H1 (cell line): Measurements from ENCODE around the gene OR1J4. TPM values are rescaled to one million over a fixed set of nuclear protein-coding genes. Genes with fewer than 3 reads are reported as not detected.

Source experiments
- CTCF ChIA-PET: fragments of 300-600 bp; sonication (Branson Sonifier 250); formaldehyde crosslinking; loops from one replicate; lab custom pipeline; 2021; ENCODE audit not compliant: partially characterized antibody; lab: Charles Lee
- POLR2A ChIA-PET: fragments of 300-600 bp; sonication (Branson Sonifier 250); formaldehyde crosslinking; loops from one replicate; lab custom pipeline; 2021; ENCODE audit warnings: inconsistent platforms; ENCODE audit not compliant: partially characterized antibody; lab: Charles Lee
- DNase-seq, 2 experiments: peaks; one replicate each; pipeline versions ENCODE4 v3.0.0 to v3.0.0-alpha.2; 2010 to 2022; ENCODE audit warnings: low spot score in 2 of 2, low read depth in 1 of 2, mixed read lengths in 1 of 2
- FAIRE-seq: peaks from 2 replicates; lab custom pipeline; 2011; peaks lifted over from hg19 to GRCh38; lab: Jason Lieb, UNC
- H2AFZ ChIP-seq: 2 replicates; pipeline ENCODE4 v1.8.1; 2012; ENCODE audit warnings: low read length, inconsistent platforms
- H2AK5ac ChIP-seq: 2 replicates; pipeline ENCODE4 v1.6.1; 2013; ENCODE audit warnings: low read depth, low read length
- H2BK120ac ChIP-seq: replicated peaks from 2 replicates; pipeline ENCODE3; 2013; ENCODE audit warnings: low read depth, low read length, inconsistent platforms
- H2BK12ac ChIP-seq: 2 replicates; pipeline ENCODE4 v1.6.1; 2013; ENCODE audit warnings: low read depth, low read length
- H2BK15ac ChIP-seq: 2 replicates; pipeline ENCODE4 v1.6.1; 2013; ENCODE audit warnings: low read length
- H2BK20ac ChIP-seq: 2 replicates; pipeline ENCODE4 v1.6.1; 2013; ENCODE audit warnings: low read length
- H2BK5ac ChIP-seq: 2 replicates; pipeline ENCODE4 v1.6.1; 2013; ENCODE audit warnings: low read depth, low read length
- H3K14ac ChIP-seq: 2 replicates; pipeline ENCODE4 v1.6.1; 2013; ENCODE audit warnings: inconsistent platforms; ENCODE audit not compliant: insufficient read length
- H3K18ac ChIP-seq: 2 replicates; pipeline ENCODE4 v1.6.1; 2013; ENCODE audit warnings: low read length; ENCODE audit errors: extremely low read depth
- H3K23ac ChIP-seq: 2 replicates; pipeline ENCODE4 v1.6.1; 2013; ENCODE audit warnings: inconsistent platforms; ENCODE audit not compliant: insufficient read length
- H3K23me2 ChIP-seq: 2 replicates; pipeline ENCODE4 v1.6.1; 2013; ENCODE audit warnings: low read depth, low read length
- H3K27ac ChIP-seq: 2 replicates; pipeline ENCODE4 v1.6.1; 2011; ENCODE audit warnings: low read depth, low read length, inconsistent platforms
- H3K27me3 ChIP-seq, 4 experiments: replicated peaks in 1 of 4; 1 replicate in 1 of 4; 2 replicates in 3 of 4; pipeline versions ENCODE4 v1.6.1 to v1.8.1; 2011 to 2013; ENCODE audit warnings: low read length in 3 of 4, mild to moderate bottlenecking in 3 of 4, inconsistent platforms in 2 of 4, mixed read lengths in 2 of 4, moderate library complexity in 1 of 4; ENCODE audit not compliant: control insufficient read depth in 3 of 4, insufficient read depth in 3 of 4; ENCODE audit errors: extremely low read depth in 1 of 4
- H3K36me3 ChIP-seq, 4 experiments: 2 replicates each; pipeline versions ENCODE4 v1.6.1 to v1.8.1; 2011 to 2013; ENCODE audit warnings: mild to moderate bottlenecking in 4 of 4, low read length in 3 of 4, moderate library complexity in 2 of 4, control low read depth in 1 of 4, inconsistent platforms in 1 of 4; ENCODE audit not compliant: insufficient read depth in 4 of 4, control insufficient read depth in 2 of 4
- H3K4ac ChIP-seq: replicated peaks from 2 replicates; pipeline ENCODE3; 2013; ENCODE audit warnings: low read length, low read depth, mixed read lengths, inconsistent platforms; ENCODE audit not compliant: insufficient read length
- H3K4me1 ChIP-seq, 4 experiments: replicated peaks in 1 of 4; 1 replicate in 1 of 4; 2 replicates in 3 of 4; pipeline versions ENCODE4 v1.6.1 to v1.8.1; 2011 to 2013; ENCODE audit warnings: low read length in 3 of 4, inconsistent platforms in 2 of 4, mixed read lengths in 1 of 4; ENCODE audit not compliant: insufficient read depth in 4 of 4, control insufficient read depth in 3 of 4
- H3K4me2 ChIP-seq, 2 experiments: 2 replicates each; pipeline versions ENCODE4 v1.6.1 to v1.8.1; 2011 to 2013; ENCODE audit warnings: low read depth in 2 of 2, low read length in 2 of 2, control low read depth in 1 of 2, inconsistent platforms in 1 of 2, mild to moderate bottlenecking in 1 of 2; ENCODE audit not compliant: insufficient read depth in 1 of 2
- H3K4me3 ChIP-seq, 4 experiments: fragments of 200-600, 300-600 bp in 1 of 4; sonication (generic), shearing (Covaris generic), sonication (Bioruptor Twin) in 1 of 4; 2 replicates each; pipeline versions ENCODE4 v1.5.1 to v1.8.1; 2011 to 2016; ENCODE audit warnings: low read length in 4 of 4, low read depth in 3 of 4, control low read depth in 2 of 4, inconsistent platforms in 2 of 4, mild to moderate bottlenecking in 2 of 4, mixed read lengths in 1 of 4, moderate library complexity in 1 of 4; ENCODE audit not compliant: insufficient read depth in 2 of 4; ENCODE audit errors: extremely low read depth in 1 of 4
- H3K56ac ChIP-seq: replicated peaks from 2 replicates; pipeline ENCODE3; 2013; ENCODE audit warnings: low read depth, mild to moderate bottlenecking, mixed read lengths, low read length, inconsistent platforms; ENCODE audit not compliant: insufficient read length
- H3K79me1 ChIP-seq: 2 replicates; pipeline ENCODE4 v1.6.1; 2013; ENCODE audit warnings: low read depth, low read length, control low read depth
- H3K79me2 ChIP-seq, 2 experiments: 2 replicates each; pipeline versions ENCODE4 v1.6.1 to v1.8.1; 2012 to 2013; ENCODE audit warnings: low read length in 2 of 2, mild to moderate bottlenecking in 2 of 2, inconsistent platforms in 1 of 2; ENCODE audit not compliant: insufficient read depth in 2 of 2, control insufficient read depth in 1 of 2
- H3K9ac ChIP-seq, 4 experiments: replicated peaks in 1 of 4; 1 replicate in 1 of 4; 2 replicates in 3 of 4; pipeline versions ENCODE4 v1.6.1 to v1.8.1; 2011 to 2013; ENCODE audit warnings: low read depth in 3 of 4, low read length in 3 of 4, control low read depth in 2 of 4, mild to moderate bottlenecking in 2 of 4, moderate library complexity in 2 of 4, inconsistent platforms in 1 of 4; ENCODE audit errors: extremely low read depth in 1 of 4
- H3K9me3 ChIP-seq, 2 experiments: 2 replicates each; pipeline versions ENCODE4 v1.6.1 to v1.8.1; 2012 to 2013; ENCODE audit warnings: mild to moderate bottlenecking in 2 of 2, moderate library complexity in 2 of 2, control low read depth in 1 of 2, inconsistent platforms in 1 of 2, low read depth in 1 of 2, low read length in 1 of 2, mixed read lengths in 1 of 2; ENCODE audit not compliant: insufficient read depth in 2 of 2
- H4K20me1 ChIP-seq, 2 experiments: replicated peaks in 1 of 2; 2 replicates each; pipeline versions ENCODE3 to v1.8.1; 2011 to 2013; ENCODE audit warnings: inconsistent platforms in 2 of 2, low read length in 2 of 2, mild to moderate bottlenecking in 1 of 2; ENCODE audit not compliant: insufficient read depth in 2 of 2, control insufficient read depth in 1 of 2
- H4K5ac ChIP-seq: 2 replicates; pipeline ENCODE4 v1.6.1; 2013; ENCODE audit warnings: low read length, low read depth, mixed read lengths, inconsistent platforms; ENCODE audit not compliant: insufficient read length
- H4K8ac ChIP-seq: 2 replicates; pipeline ENCODE4 v1.8.0; 2013; ENCODE audit warnings: mild to moderate bottlenecking, moderate library complexity, low read length, inconsistent platforms; ENCODE audit not compliant: insufficient read depth; ENCODE audit errors: extremely low read depth
- H4K91ac ChIP-seq: replicated peaks from 2 replicates; pipeline ENCODE3; 2013; ENCODE audit warnings: low read length, mixed read lengths, inconsistent platforms; ENCODE audit not compliant: insufficient read length
- E2F6 ChIP-seq: IDR thresholded peaks from 2 replicates; pipeline ENCODE4 v1.6.1; 2012; ENCODE audit warnings: inconsistent platforms
- POLR2AphosphoS5 ChIP-seq: IDR thresholded peaks from 2 replicates; pipeline ENCODE4 v1.6.1; 2011; ENCODE audit warnings: low read depth, low read length
- TAF1 ChIP-seq: IDR thresholded peaks from 2 replicates; pipeline ENCODE4 v1.6.1; 2011; ENCODE audit warnings: mild to moderate bottlenecking, low read depth, low read length
- TAF7 ChIP-seq: optimal IDR thresholded peaks from 2 replicates; pipeline ENCODE3; 2011; ENCODE audit warnings: low read depth, mild to moderate bottlenecking, inconsistent platforms, low read length, moderate library complexity, borderline replicate concordance
- USF2 ChIP-seq: IDR thresholded peaks from 2 replicates; pipeline ENCODE4 v1.6.1; 2011; ENCODE audit warnings: low read length, improper control_type of control experiment
- WGBS, 2 experiments: shearing (Covaris generic) in 1 of 2; methylation state at CpG; one replicate each; pipeline versions ENCODE4 v1.1.6 to v1.1.7; 2013 to 2015; ENCODE audit warnings: low lambda C conversion rate in 2 of 2, mixed read lengths in 2 of 2, inconsistent platforms in 1 of 2, low coverage in 1 of 2, missing lambda C conversion rate in 1 of 2; ENCODE audit not compliant: insufficient replicate concordance in 2 of 2, insufficient coverage in 1 of 2, insufficient read length in 1 of 2; ENCODE audit errors: extremely low coverage in 1 of 2, missing lambda C conversion rate in 1 of 2; 5-methylcytosine and 5-hydroxymethylcytosine counted together
- polyA plus RNA-seq, 7 experiments: library from polyadenylated mRNA; depleted of rRNA in 3 of 7; stranded (reverse) in 5 of 7; unstranded in 2 of 7; fragments of >200 nt in 5 of 7; fragments of 200-250 nt in 2 of 7; gene quantifications; 1 replicate in 5 of 7; 2 replicates in 1 of 7; 4 replicates in 1 of 7; pipeline versions ENCODE4 v1.2.1 to v1.2.3, GENCODE V29; 2011 to 2013; ENCODE audit warnings: missing spikeins in 2 of 7, mixed read lengths in 2 of 7
- total RNA-seq: library from RNA; stranded (reverse); fragmentation: NEBNext Ultra II Directional; extraction: Animal tissue kit (Norgen Biotek cat#: 25700); gene quantifications from 2 replicates; pipeline ENCODE4 v1.2.1, GENCODE V29; 2021

Gene OR1J4
- total and polyA plus RNA-seq, 2 of the 8 experiments (the other 6 are each of a cell fraction or from before 2014, with no cell fraction given), result not detected

GRCh38 chr9:122477826-122478225 lies 41.1 kb upstream of the OR1J4 start, which contains the start of gene OR1J1:
Gene OR1J1 (minus strand): TSS chr9:122477926. CDS start chr9:122477926, 0 bp downstream.
- H3K9me3 ChIP-seq, result peaks cover 43 to 48% of the 10 kb centered on the region in 2 experiments
- H2BK5ac ChIP-seq, result no peak within 1 kb of the TSS
- no peak within 1 kb of the TSS for H2BK12ac ChIP-seq
- no peaks in the 10 kb centered on the region for H3K79me1 ChIP-seq
- ChIA-PET CTCF (no interaction called here), POLR2A (no interaction called here)
- no peak within 1 kb of the TSS for H2BK120ac ChIP-seq
- H4K5ac ChIP-seq, result no peak within 1 kb of the TSS
- H3K4ac ChIP-seq, result no peak within 1 kb of the TSS
- no peaks in the 10 kb centered on the region; a peak in 1 of 7 replicates for H3K27me3 ChIP-seq
- H3K36me3 ChIP-seq, result no peaks in the 10 kb centered on the region
- H3K56ac ChIP-seq, result no peak within 1 kb of the TSS
- H3K18ac ChIP-seq, result no peak within 1 kb of the TSS
- no peak within 1 kb of the TSS for H2AK5ac ChIP-seq
- DNase-seq (no peak), FAIRE-seq (no peak)
- WGBS, 2 experiments, result 88% methylated on average over 6 of the region's 6 CpGs; no CpG with 5 or more reads in 1 of the 2 experiments
- H3K4me2 ChIP-seq, result no peak within 1 kb of the TSS
- no peak within 1 kb of the TSS for H4K91ac ChIP-seq
- no peak within 1 kb of the TSS for H3K27ac ChIP-seq
- no peaks in the 10 kb centered on the region for H3K23me2 ChIP-seq
- H2AFZ ChIP-seq, result no peak within 1 kb of the TSS
- no peak within 1 kb of the TSS for H3K9ac ChIP-seq
- no peak within 1 kb of the TSS for H3K4me3 ChIP-seq
- H3K4me1 ChIP-seq, result no peaks in the 10 kb centered on the region
- H3K14ac ChIP-seq, result no peak within 1 kb of the TSS
- no peaks in the 10 kb centered on the region for H3K79me2 ChIP-seq
- H4K20me1 ChIP-seq, result no peaks in the 10 kb centered on the region
- H3K23ac ChIP-seq, result no peak within 1 kb of the TSS
- TF ChIP-seq E2F6 (no peak), TAF7 (no peak), USF2 (no peak), TAF1 (no peak), POLR2AphosphoS5 (no peak)
- H2BK15ac ChIP-seq, result no peak within 1 kb of the TSS
- H2BK20ac ChIP-seq, result no peak within 1 kb of the TSS
- no peak within 1 kb of the TSS for H4K8ac ChIP-seq
